HG03439 (cell line): Measurements from ENCODE around the gene ROR2.

Source experiments
- ATAC-seq: cut with Tn5 transposase; IDR thresholded peaks from one replicate; pipeline ENCODE4 v1.9.1; 2021; ENCODE audit warnings: mild to moderate bottlenecking, moderate library complexity; ENCODE audit not compliant: unreplicated experiment

ROR2 gene

DNA sequence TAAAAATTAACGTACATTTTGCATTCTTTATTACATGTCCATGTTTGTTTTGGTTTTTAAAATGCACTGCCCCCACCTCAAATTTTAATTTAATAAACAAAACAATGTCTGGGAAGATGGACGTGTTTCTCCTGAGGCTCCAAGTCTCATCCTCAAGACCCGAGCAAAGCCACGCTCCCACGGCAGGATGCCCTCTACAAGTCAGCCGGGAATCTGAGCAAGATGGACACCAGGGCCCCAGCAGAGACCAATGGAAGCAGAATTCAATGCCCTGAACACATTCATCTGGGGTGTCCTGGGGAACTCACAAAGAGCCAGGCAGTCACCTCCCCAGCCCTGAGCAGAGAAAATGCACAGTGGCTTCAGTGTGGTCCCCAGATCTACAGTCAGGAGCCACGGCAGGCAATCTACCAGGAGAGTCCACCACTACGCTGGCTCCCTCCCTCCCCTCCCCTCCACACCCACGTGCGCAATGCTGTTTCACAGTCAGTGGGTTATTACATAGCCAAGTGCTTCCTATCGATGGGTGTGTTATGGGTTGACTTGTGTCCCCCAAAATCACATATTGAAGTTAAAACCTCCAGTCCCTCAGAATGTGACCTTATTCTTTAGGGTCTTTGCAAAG, 129.8 kb downstream of the ROR2 start:
- no peak for ATAC-seq

DNA sequence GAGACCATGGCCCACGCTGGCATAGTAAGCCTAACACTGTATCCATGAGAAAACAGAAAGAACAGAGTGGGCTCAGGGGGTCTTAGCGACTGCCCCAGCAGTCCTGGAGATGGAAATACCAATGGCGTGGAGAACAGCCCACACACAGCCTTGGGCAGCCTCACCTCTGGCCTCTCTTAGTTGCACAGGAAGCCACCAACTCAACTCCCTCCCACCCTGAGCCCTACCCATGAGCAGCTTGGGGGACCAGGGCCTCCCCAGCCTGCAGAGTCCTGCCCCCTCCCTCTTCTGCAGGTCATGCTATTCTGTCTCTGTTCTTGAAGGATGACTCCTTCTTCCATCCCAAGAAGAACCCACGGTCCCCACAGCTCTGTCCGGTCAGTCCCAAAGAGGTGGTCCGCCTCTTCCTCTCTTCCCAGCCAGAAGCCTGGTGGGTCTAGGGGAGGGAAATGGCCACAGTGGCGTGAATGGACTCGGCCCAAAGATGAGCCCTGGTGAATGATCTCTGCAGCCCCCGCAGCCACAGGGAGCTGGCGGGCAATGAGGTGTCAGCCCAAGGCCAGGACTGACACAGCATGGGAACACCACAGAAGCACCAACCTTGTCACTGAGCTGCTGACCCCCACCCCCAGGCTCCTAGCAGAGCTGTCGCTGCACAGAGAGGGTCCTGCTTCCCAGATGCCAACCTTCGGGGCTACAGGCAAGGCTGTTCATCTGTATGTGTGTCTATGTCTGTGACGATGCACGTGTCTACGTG, 131.2 kb downstream of the ROR2 start:
- ATAC-seq: no peak

DNA sequence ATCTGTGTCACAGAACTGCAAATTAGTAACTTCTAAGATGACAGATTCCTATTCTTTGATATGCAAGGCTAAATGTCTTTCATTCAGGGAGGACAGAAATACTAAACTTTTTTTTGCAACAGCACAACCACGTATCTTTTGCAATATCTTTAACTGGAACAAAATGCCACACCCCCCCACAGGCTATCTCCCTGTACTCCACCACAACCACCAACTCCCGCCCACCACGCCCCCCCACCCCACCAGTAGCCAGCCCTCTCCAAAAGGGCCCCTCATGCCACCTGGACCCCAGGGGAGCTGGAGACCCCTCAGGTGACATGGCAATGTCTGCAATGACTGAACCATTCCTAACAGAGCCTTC, 131.8 kb downstream of the ROR2 start:
- no peak for ATAC-seq

DNA sequence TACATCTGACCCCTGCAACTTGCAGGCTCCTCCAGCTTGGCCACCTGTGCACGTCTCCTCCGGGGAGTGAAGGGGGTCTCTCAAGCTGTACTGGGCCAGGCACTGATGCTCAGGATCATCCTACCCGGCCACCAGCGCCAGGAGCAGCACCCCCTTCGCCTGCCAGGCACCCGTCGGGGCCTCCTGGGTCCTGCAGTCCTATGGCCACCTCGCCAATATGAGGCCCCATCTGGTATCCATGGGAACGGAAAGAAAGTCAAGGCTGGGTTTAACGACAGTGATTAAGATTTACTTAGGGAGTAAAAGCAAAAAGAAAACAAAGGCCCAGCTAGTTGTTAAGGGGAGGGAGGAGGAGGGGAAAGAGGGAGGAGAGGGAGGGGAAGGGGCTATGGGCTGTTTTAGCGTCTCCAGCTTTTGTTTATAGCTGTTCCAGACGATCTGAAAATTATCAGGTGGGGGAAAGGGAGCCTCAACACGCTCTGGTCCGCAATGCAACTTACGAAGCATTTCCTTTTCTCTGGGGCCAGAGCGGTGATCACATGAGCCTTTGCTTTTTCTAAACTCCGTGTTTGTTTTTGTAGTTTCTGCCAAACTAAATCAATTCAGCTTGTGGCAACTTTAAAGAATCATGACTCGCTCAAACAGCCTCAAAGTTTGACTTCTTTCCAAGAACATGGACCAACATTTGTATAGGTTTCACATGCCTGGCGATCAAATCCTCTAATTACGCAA, 132.4 kb downstream of the ROR2 start:
- no peak for ATAC-seq

DNA sequence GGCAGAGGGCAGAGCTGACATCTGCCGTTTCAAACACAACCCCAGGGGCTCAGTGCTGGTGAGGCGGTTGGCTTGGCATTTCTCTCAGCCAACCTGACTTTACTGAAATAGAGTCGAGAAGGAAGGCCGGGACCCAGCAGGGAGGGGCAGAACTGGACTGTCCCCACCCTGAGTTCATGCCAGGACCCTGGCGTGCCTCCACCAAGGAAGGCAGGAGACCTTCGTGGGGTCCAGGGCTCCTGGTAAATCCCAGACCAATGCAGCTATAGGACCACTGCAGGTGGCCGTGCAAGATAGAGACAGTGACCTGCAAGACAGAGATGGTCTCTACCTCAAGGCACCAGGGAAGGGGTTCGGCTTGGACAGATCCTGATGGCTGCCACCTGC, 132.9 kb downstream of the ROR2 start:
- ATAC-seq: no peak

DNA sequence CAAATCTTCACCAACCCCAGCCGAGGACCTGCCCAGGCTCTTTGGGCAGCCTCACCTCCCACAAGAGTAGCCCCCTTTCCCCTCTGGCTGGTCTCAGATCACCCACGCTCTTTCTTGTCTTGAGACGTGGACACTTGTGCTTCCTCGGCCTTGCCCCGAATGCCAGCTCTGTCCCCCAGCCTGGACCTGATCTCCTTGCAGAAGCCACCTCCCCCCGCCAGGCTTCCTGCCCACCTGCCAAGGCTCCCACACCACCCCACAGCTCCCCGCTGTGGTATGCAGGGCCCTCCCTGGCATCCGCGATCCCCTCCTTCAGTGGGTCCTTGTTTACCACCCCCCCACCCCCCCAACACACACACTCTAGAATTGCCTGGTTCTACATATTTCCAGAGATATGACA, 133.7 kb downstream of the ROR2 start:
- no peak for ATAC-seq

DNA sequence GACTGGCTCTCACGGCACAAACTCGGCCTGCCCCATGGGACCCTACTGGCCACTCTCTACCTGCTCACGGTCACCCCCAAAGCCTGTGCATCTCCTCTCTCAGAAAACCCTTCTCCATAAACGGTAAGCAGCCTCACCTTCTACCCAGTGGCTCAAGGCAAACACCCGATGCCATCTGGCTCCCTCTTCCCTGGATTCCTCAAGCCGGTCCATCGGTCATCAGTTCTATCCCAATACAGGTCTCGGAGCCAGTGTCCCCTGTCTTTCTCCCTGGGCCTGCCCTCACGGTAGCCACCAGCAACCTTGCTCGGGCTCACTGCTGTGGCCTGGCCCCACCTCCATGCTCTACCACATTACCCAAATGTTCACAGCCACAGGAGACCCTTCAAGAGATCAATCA, 134.1 kb downstream of the ROR2 start:
- ATAC-seq: no peak

DNA sequence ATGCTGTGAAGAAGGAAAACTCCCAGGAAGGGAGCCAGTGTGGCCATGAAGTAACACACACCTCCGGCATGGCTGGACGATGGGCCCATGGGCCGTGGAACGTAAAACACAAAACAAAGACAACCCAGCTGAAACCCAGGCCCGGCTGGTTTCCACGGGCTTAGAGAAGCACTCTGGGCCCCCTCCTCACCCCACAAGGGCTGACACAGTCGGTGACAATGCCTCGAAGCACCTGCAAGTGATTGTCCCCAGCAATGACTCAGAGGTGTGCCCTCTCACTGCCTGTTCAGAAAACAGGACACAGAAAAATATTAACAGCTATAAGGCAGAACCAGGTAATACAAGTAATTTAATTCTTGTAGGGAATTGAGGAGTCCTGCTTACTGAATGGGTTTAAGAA, 135.3 kb downstream of the ROR2 start:
- ATAC-seq: no peak

DNA sequence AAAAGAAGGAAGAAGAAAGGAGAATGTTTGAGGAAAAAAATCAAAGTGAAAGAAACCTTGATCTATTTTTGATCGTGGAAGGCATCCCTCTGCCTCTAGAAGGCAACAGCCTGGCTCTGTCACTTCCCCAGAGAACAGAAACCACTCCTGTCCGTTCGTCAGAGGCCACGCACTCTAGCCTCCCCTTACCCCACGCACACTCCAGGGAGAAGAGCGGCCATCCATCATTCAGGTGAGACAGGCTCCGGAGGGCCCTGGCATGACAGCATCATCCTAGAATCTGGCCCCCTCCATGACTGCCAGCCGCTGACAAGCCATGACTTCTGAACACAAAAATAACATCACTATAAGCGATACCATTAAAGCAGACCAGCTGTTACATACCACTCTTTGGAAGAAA, 135.8 kb downstream of the ROR2 start:
- ATAC-seq: no peak

DNA sequence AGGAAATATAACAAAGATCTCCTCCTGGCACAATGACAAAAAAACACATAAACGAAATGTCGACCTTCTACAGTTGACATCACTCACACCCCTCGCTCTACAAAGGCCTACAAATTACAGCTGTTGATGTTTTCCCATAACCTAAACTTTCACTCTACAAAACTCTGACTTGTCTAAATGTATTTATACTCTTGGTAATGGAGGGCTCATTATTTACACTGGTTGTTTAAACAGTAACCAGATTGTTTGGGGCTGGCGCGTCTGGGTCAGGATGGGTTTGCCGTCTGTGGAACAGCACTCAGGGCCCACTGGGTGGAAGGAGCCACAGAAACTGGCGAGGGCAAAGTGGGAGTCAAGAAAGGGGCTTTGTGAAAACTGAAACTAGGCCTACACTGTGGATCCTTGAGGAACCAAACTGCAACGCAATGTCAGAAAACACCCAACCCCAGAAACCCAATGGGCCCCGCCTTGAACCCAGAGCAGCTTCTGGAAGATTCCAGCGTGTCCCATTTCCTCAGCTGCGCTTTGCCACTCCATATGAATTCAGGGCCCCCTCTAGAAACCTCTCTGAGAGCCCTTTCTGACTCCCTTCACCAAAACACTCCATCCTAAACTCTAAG, 136.7 kb downstream of the ROR2 start:
- no peak for ATAC-seq

DNA sequence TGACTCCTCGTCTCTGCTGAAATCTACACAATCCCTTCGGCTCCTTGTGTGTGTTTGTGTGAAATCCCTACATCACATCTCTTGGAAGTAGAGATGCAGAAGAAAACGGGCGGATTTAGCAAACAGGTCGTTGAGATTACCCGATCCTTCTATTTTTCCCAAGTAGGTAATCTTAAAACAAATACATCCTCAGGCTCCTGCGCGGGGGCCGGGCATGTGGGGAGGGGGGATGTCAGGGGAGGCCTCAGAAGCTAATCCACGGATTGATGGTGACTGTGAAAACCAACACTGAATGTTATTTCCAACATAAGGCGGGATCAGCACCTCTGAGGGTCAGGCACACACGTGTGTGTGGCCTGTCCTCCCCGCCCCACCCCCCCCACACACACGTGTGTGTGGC, 137.8 kb downstream of the ROR2 start:
- ATAC-seq: no peak

DNA sequence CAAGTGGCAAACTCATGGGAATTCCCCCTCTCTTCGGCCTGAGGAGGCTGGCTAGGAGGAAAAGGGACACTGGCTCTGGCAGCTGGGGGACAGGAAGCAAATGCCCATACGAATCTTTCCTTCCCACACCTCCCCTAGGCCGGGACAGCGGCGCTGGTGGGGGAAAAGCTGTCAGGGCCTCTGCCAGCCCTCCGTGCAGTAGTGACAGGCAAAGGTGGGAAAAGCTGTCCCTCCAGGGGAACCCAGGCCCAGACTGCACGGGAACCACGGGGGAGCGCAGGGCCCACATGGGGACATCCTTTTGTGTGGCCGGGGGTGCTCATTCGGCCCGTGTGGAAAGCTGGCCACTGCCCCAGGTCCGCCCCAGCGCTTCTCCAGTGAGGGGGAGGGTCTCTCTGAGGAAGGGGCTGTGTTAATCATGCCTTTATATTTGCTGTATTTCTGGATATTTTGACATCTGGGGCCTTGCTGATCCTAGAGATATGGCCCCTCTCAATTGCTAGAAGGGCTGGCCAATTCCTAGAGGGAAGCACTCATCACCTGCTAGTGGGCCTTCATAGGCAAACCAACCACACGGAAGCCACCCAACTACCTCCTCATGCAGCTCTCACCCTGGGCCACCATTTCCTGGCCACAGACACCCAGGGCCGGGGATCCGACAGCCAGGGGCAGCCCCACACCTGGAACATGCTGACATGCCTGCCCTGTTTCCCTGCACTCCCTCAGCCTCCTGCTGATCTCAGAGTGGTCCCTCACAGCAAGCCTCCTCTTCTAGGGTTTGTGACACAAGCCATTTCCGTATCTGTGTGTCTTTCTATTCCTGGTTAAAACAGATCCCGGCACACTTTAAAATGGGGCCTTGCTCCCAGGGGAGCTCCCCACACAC, 138.8 kb downstream of the ROR2 start:
- ATAC-seq: no peak

DNA sequence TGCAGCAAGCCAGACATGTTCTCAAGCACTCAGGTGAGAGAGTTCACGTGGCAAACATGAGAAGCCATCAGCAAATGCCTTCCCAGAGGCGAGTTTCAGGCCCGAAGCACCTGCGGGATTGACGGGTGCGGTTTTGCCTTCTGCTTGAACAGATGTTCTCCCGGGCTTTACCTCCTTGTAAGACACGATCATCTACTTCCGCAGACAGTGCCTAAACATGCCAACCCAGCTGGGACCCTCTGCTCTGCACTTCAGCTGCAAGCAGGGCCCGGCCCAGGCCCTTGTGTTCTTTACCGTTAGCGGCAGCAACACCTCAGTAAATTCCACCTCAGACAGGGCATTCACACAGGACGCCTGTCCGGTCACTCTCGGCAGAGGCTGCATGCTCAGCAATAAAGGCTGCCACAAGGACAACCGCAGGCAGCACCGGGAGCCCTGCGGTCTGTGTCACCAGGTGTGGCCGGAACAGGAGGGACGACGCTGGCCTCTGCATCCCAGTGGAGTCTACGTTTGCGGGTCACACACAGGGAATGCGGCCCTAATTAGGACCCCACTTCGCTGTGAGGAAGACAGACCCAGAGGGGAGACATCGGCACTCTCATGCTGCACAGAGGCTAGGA, 139.6 kb downstream of the ROR2 start:
- no peak for ATAC-seq

DNA sequence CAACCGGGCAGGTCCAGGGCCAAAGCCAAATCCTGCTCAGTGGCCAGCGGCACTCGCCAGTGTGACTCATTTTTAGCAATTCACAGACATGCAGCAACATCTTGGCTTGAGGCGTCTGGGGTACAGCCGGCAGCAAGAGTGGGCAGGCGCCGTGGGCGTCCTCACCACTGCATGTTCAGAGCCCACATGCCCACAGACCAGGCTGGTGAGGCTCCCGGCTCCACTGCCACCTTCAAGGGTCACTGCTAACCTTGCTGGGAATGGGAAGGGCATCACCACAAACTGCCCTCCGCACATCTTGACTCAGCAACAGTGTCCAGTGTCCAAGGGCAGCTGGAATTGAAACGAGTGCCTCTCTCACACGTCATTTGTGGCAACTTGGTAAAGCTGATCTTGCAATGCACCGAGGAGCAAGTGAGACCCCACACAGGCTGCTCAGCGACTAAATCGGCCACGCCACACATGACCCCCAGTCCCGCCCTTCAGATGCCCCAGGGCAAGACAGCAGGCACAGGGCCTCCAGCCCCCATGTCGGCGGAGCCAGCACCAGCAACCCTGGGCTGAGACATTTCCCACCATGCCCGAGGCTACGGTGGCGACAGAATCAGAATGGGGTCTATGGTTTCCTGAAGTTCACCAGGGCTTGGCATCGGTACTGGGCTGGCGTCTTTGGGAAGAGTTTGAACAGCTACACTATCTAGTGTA, 140.3 kb downstream of the ROR2 start:
- no peak for ATAC-seq

DNA sequence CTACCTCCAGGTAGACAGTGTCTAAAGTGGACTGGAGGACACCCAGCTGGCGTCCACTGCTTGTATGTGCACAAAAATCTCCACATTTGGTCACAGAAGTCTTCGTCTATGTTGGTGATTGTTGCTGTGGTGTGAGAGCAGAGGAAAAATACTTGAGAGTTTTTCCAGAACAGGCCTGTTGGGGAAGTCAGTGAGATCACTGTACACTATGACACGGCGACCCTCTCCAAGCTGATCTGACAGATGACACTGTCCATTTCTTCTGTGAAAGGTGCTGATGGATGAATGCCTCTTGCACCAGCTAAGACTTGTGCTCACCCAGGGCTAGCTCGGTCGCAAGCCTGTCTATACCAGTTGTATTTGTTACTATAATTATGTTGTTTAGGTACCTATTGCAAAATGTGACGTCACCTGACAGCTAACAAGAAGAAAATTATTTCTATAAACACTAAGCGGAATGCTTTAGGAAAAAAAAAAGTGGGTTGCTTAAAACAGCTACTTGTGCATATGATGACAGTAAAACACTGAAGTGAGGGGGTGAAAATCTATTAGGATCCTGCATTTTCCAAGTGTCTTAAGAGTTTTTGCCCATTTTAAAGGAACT, 142.3 kb downstream of the ROR2 start:
- no peak for ATAC-seq

DNA sequence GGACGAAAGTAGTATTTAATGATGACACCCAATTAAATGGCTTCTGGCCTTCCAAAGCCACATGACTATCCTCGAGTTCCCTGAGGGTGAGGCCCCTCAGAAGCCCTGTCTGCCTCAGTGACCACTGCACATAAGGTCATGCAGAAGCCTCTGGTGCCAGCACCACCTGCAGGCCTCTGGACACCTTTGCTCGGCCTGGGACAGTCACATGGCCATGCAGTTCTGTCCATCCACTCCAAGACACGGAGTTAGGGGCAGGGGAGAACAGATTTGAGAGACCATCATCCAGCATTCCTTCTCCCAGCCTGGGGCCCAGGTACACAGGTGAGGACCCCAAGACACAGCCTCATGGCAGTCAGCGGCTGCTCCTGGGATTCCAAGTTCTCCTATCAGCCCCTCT, 145.0 kb downstream of the ROR2 start:
- no peak for ATAC-seq

DNA sequence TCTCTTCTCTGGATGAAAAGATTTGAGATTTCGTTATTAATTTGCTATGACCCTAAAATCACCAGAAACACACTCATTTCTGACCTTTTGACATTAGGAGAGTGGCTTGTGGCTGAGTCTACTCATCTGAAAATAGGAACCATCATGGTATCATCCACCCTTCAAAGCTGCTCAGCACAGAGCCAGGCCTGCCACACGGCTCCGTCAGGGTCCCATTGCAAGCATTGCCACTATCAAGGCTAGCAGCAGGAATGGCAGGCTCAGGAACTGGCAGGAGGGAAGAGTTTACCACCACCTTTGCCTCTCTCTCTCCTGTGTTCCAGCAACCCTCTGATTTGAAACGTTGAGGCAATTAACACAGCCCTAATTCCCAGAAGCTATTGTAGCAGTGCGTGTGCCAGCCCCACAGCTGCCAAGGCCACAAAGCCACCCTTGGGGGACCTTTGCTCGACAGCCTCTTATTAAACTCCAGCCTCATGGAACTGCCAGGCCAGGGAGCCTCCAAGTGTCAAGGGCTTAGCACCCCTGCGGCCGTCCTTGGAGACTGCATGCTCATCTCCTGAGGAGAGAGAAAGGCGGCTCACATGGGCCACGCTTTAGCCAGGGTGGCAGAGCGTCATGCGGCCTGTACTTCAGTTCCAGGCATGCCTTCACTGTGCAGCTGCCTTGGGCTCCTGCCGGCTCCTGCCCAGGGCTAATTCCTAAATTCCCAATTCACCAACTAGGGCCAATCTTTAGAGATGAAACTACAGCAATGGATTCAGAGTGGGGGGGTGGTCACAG, 145.9 kb downstream of the ROR2 start:
- ATAC-seq: no peak

DNA sequence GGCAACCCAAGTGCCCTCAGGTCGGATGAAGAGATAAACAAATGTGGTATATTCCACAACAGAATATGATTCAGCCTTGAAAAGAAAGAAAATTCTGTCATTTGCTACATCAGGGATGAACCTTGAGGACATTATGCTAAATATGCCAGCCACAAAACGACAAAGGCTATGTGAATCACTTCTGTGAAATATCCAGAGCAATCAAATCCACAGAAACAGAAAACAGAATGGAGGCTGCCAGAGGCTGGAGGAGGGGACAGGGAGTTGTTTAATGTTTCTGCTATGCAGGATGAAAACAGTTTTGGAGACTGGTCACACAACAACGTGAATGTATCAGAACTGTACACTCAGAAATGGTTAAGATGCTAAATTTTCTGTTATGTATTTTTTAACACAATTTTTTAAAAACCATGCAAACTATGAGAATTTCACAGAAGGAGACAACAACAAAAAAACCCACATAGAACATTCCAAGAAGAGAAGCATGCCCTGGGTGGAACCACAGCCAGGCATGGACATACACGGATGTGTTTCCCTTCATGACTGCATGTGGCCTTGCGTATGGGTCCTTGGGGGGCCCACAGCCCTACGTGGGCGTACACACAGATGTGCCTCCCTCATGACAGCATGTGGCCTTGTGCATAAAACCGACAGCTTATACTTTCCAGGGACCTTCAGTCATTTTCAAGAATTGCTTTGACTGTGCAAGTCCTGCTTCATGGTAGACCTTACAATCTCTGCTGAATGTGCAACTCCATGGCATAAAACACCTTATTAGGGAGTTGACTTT, 146.7 kb downstream of the ROR2 start:
- ATAC-seq: no peak
